PC-3 (cell line): ENCODE results near the gene PARD6B.

ENCODE experiments used
- CTCF ChIP-seq: fragments of 300-600 bp; sonication (generic); conservative IDR thresholded peaks from 2 replicates; pipeline ENCODE4 v1.5.1; 2017; ENCODE audit warnings: antibody characterized with exemption, low read depth, mild to moderate bottlenecking, low read length
- EZH2phosphoT487 ChIP-seq: fragments of 300-600 bp; sonication (generic); IDR thresholded peaks from 2 replicates; pipeline ENCODE4 v1.6.1; 2018; ENCODE audit warnings: mild to moderate bottlenecking, antibody characterized with exemption, low read length, borderline replicate concordance

- TF ChIP-seq EZH2phosphoT487, result no peak
- no peak for TF ChIP-seq CTCF
These were observed 62.9 kb downstream of the PARD6B start for GRCh38 chr20:50794181-50794845.
